Endothelial cell (in vitro differentiated cells): ENCODE results near the gene FOXL1. TPM values are rescaled to one million over a fixed set of nuclear protein-coding genes. Genes with fewer than 3 reads are reported as not detected.

ENCODE experiments used
- DNase-seq: peaks from one replicate; pipeline ENCODE4 v3.0.0; 2021; ENCODE audit warnings: low spot score
- H3K27ac Mint-ChIP-seq: one replicate; pipeline ENCODE4 v1.8.0; 2021; ENCODE audit warnings: mixed read lengths, inconsistent platforms; ENCODE audit not compliant: unreplicated experiment
- H3K27me3 Mint-ChIP-seq: one replicate; pipeline ENCODE4 v1.8.0; 2021; ENCODE audit warnings: mild to moderate bottlenecking, moderate library complexity, mixed read lengths, inconsistent platforms; ENCODE audit not compliant: unreplicated experiment
- H3K36me3 Mint-ChIP-seq: one replicate; pipeline ENCODE4 v1.8.0; 2021; ENCODE audit warnings: mild to moderate bottlenecking, low read depth, mixed read lengths, inconsistent platforms; ENCODE audit not compliant: unreplicated experiment
- H3K4me1 Mint-ChIP-seq: one replicate; pipeline ENCODE4 v1.8.0; 2021; ENCODE audit warnings: mild to moderate bottlenecking, mixed read lengths, inconsistent platforms; ENCODE audit not compliant: unreplicated experiment
- H3K4me3 Mint-ChIP-seq: one replicate; pipeline ENCODE4 v1.8.0; 2021; ENCODE audit warnings: mild to moderate bottlenecking, mixed read lengths, inconsistent platforms; ENCODE audit not compliant: unreplicated experiment
- H3K9me3 Mint-ChIP-seq: one replicate; pipeline ENCODE4 v1.8.0; 2021; ENCODE audit warnings: mixed read lengths, inconsistent platforms; ENCODE audit not compliant: unreplicated experiment
- CTCF ChIP-seq: fragments of 200-600 bp; sonication (generic); IDR thresholded peaks from one replicate; pipeline ENCODE4 v1.5.0; 2021; ENCODE audit warnings: antibody characterized with exemption; ENCODE audit not compliant: unreplicated experiment
- total RNA-seq: library from RNA; stranded (reverse); fragmentation: NEBNext Ultra II Directional; extraction: Animal tissue kit (Norgen Biotek cat#: 25700); gene quantifications from one replicate; pipeline ENCODE4 v1.2.1, GENCODE V29; 2021; ENCODE audit not compliant: unreplicated experiment

The FOXL1 gene
- total RNA-seq, 1 donor from 2014 or later: 3.4 TPM

DNA sequence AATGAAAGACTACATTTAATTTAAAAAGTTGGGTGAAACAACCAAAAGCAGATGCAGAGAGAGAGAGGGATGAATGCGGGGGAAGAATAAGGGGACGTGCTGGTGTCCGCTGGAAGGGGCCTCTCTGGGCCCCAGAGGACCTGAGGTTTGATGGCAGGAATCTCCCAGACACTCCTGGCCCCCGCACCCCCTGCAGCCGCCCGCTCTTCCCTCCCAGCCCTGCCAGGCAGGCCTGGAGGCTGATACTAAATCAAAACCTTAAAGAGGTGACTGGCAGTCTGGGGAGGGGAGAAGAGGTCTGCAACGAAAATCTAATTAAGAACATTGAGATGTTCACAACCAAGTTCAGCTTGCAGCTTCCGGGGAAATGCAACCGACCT is 2.4 kb downstream of the FOXL1 start:
- Mint-ChIP-seq H3K36me3 (peaks cover 4% of the 10 kb centered on the region), H3K4me1 (peaks cover 31% of the 10 kb centered on the region), H3K27ac (no peak overlapping the region), H3K27me3 (peaks cover 19% of the 10 kb centered on the region), H3K4me3 (no peak overlapping the region), H3K9me3 (no peaks in the 10 kb centered on the region)
- no peak for TF ChIP-seq CTCF
- DNase-seq: no peak

DNA sequence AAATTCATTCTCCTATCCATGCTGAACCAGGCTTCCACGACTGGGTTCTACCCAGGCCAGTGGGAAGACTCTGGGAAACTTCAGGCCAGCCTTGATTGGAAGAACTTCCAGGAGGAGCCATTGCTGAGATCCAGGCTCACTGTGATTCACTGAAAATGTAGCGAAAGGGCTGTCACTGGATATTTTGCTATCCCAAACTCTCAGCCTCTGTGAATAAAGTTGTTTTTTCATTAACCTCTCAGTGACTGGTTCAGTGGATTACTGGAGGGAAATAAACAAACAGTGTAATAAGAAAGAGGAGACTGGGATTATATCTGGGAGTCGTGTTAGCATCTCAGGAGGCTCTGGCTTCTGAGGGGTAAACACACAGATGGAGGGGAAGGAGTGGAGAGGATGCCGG is 3.1 kb downstream of the FOXL1 start:
- Mint-ChIP-seq H3K4me3 (no peak overlapping the region), H3K27ac (no peak overlapping the region), H3K4me1 (peaks cover 31% of the 10 kb centered on the region), H3K9me3 (no peaks in the 10 kb centered on the region), H3K36me3 (peaks cover 4% of the 10 kb centered on the region), H3K27me3 (peaks cover 15% of the 10 kb centered on the region)
- DNase-seq: no peak
- TF ChIP-seq CTCF: no peak

GRCh38 chr16:86584071-86584685 is 5.8 kb downstream of the FOXL1 start:
- H3K4me3 Mint-ChIP-seq: no peak overlapping the region
- no peak overlapping the region for H3K27ac Mint-ChIP-seq
- peaks cover 14% of the 10 kb centered on the region for H3K4me1 Mint-ChIP-seq
- no peak for TF ChIP-seq CTCF
- H3K27me3 Mint-ChIP-seq: peaks cover 6% of the 10 kb centered on the region
- DNase-seq: no peak
- H3K9me3 Mint-ChIP-seq: no peaks in the 10 kb centered on the region
- no peaks in the 10 kb centered on the region for H3K36me3 Mint-ChIP-seq

DNA sequence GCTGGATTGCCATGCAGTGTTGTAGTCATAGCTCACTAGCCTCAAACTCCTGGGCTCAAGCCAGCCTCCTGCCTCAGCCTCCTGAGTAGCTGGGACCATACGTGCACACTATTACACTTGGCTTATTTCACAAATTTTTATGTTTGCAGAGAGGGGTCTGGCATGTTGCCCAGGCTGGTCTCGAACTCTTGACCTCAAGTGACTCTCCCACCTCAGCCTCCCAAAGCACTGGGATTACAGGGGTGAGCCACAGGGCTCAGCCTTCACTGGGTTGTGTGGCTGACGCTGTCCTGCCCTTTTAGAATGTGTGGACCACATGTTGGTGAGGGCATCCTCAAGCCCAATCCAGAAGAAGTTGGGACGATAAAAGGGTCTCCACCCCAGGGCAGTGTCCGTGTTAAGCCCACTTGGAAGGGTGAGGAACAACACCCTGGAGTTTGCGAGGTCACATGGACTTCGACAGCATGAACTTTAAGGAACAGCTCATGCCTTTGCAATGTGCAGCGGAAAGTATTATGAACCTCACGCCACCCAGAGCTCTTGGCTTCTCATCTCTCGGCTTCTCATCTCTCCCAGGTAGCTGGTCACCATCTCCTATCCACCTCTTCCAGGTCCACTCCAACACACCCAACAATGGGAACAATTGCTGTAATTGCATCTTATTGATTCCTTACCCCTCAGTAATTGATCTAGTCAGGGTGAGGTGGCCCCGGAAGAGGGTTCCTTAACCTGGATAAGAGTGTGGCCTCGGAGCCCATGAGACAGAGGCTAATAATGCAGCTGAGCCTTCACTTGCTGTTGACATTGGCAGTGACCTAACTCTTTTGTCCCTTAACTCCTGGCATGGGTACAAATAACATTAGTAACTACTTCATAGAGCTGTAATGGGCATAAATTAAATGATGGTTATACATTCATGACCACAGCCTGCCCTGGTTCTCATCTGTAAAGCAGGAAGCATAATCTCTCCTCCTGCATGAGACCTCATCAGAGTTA is 6.7 kb downstream of the FOXL1 start:
- Mint-ChIP-seq H3K4me1 (peaks cover 8% of the 10 kb centered on the region), H3K27ac (no peak overlapping the region), H3K36me3 (no peaks in the 10 kb centered on the region), H3K4me3 (no peak overlapping the region), H3K9me3 (no peaks in the 10 kb centered on the region), H3K27me3 (peaks cover 5% of the 10 kb centered on the region)
- TF ChIP-seq CTCF: no peak
- DNase-seq: no peak
